Activated CD8-positive, alpha-beta memory T cell treated with anti-CD3 and anti-CD28 coated beads, Interleukin-2, amount 50 U/mL, for 48 hours (primary cell): ENCODE data around the gene AKAP14.
"Not testable (repeated sequence)": the region's sequence is repeated elsewhere in the genome, so short reads cannot be mapped to it uniquely, and the experiment has no call there.

Source experiments
- DNase-seq: peaks from one replicate; pipeline ENCODE4 v3.0.0-alpha.2; 2020

Gene AKAP14

DNA sequence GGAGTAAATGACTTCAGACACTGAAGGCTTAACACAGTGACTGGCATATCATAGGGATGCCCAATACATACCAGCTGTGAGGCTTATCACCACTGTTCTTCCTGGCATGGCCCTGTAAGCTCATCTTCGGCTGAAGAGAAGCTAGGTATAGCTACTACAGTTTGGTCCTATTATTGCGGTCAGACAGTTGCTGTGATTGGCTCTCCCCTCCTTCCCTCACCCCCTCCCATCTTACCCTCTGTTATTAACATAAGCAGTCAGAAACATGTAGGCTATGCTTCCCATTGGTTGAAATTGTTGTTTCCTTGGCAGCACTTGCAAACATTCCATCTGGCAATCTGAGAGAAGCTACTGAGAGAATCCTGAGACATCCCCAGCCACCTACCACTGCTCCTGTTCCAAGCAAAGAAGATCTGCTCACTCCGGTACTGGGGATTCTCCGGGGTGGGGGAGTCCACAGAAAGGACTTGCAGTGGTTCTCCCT is at the start of gene AKAP14:
Gene AKAP14, plus strand, starts transcription at position 51 of the 484 bp plus-strand sequence. CDS start 7,331 bp downstream, outside the sequence.
- DNase-seq: no peak

DNA sequence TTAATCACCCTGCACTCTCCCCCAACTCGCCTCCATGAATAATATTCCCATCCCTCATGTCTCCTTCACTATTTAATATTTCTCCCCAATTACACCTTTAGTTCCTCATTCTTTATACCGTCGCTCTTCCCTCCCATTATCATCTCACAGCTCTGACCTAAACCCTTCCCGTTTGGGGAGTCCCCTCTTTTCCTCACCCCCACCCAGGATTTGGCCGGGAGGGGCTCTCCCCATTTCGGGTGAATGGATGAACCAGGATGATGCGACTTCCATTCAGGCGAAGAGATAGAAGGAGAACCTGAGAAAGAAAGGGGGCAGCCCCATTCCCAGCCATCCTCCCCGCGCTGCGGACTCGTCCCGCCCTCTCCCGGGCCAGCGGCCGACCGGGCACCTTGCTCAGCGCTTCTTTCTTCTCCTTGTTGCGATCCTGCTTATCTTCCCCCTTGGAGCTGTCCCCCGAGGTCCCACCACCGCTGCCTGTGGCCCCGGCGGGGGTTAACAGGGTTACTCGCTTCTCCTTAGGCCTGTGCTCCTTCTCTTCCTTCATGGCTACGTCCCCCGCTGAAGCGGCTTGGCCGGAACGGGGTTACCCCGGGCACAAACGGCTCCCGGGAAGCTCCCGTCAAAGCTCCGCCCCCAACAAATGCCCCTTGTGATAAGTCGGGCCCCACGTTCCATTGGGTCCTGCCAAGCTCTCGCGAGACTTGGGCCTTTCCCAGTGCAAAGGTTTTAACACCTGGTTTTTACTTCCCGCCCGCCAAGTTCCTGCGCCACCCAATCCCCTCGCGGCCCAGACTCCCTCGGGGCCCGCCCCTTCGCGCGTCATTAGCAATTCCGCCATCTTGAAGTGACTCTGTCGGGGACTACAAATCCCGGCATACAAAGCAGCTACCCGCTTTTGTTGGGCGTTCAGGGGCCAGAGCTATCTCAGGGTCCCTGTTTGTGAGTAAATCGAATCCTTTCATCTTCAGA is 43.0 kb upstream of the AKAP14 start, which contains the start of gene UPF3B:
Gene UPF3B, minus strand, starts transcription at position 582 of the 972 bp plus-strand sequence. Its CDS starts 35 bp downstream, at position 547.
- peak; percentile 91 for DNase-seq

DNA sequence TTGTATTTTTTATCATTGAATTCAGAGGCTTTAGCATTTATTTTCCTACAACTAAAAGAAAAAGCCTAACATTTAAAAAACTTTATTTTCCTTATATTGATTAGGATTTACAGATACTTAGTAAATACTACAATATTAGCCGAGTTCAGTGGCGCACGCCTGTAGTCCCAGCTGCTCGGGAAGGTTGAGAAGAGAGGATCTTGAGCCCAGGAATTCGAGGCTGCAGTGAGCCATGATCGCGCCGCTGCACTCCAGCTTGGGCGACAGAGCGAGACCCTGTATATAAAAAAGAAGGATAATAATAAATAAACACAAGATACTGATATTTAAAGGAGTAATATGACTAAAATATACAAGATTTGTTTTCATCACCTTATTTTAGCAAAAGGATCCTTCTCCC is 42.2 kb upstream of the AKAP14 start:
- DNase-seq: no peak

DNA sequence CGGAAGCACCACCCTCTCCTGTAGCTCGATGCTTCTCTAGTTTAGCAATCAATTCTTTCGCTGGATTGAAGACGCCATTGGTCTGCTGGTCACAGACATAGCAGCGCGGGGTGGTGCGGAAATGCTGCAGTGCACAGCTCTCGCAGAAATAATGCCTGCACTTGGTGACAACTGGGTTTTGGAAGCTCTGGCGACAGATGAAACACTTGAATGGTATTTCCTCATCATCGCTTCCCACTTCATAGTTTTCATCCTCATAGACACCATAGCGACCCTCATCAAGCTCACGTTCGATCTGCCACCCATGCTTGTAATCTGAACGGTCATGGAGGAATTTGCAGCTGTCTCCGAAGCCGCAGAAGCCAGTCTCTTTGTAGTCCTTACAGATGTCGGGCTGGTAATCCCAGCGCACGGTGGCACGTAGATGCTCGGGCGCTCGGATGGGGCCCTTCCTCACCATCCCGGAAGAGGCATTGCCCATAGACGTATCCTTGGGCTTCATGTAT is 25.0 kb upstream of the AKAP14 start:
- peak; percentile 57 for DNase-seq

DNA sequence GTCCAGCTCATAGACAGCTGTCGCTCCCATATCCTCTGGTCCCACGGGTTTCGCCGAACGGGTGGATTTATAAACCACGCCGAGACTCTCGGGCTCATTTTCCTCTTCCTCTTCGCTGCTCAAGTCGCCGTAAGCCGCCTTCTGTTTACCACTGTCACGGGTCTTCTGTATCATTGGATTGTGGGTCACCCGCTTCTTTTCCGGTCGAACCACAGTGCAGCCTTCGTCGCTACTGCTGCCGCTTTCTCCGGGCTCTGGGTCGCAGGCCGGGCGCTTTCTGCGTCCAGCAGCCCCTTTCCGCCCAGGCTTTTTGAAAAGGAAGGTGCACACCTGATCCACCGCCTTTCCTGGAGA is 24.5 kb upstream of the AKAP14 start:
- no peak for DNase-seq

DNA sequence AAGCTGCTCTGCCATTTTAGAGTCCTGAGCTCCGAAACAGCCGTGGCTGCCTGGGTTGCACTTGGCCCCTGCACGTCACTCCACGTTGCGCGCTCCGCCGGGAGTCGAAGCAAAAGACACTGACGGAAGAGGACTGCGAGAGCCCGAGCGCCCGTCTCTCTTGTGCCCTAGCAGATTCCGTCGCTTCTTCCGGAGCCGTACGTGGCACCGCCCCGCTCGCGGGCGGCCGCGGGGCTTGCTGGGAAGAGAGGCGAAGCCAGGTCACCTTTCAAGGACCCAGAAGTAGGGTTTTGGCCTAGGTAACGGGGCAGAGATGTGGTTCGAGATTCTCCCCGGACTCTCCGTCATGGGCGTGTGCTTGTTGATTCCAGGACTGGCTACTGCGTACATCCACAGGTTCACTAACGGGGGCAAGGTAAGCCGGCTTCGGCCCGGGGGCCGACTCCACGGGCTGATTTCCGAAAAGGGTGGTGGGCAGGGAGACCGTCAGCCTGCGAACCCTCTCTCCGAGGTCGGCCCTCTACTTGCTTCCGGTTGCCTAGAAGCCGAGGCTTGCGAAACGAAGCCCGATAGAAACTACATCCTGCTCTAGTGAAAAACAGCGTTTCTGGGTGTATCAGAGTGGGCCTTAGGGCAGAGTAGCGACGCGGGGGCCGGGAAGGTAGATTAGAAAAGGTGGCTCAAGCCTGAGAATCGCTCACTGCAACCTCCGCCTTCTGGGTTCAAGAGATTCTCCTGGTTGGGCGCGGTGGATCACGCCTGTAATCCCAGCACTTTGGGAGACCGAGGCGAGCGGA is 23.9 kb upstream of the AKAP14 start, which contains the start of the genes NDUFA1 and RNF113A:
Gene NDUFA1, plus strand, starts transcription at position 234 of the 797 bp plus-strand sequence. Its CDS starts 80 bp downstream, at position 314.
Gene RNF113A, minus strand, starts transcription at position 135 of the 797 bp plus-strand sequence. Its CDS starts 120 bp downstream, at position 15.
- peak; percentile 85 for DNase-seq

DNA sequence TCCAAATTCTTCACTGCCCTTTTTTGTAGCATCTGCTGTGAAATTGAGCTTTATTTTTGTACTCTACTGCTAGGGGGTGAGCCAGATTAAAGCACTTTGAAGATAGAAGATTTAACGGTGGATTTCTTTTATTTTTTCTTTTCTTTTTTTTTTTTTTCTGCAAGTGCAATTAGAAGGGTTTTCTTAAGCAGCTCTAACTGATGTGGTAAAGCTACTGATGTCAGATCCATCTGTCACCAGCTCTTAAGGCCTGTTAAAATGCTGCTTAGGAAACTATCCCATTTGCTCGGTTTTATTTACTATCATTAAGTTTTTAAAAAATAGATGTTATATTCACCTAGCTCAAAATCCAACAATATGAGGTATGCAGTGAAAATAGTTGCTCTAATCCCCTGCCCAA is 17.0 kb upstream of the AKAP14 start:
- DNase-seq: no peak

DNA sequence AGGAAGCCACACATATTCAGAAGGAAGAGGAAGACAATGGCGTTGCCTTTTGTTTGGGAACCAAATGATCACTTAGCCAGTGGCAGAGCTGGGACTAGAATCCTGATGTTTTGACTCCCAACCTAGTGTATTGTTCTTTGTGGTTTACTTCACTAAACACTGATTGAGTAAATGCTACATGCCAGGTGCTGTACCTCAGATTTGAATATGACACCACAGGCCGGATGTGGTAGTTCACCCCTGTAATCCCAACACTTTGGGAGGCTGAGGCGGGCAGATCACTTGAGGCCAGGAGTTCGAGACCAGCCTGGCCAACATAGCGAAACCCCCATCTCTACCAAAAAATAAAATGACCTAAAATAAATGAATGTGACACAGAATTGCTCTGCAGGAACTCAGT is 15.6 kb upstream of the AKAP14 start:
- no peak for DNase-seq

DNA sequence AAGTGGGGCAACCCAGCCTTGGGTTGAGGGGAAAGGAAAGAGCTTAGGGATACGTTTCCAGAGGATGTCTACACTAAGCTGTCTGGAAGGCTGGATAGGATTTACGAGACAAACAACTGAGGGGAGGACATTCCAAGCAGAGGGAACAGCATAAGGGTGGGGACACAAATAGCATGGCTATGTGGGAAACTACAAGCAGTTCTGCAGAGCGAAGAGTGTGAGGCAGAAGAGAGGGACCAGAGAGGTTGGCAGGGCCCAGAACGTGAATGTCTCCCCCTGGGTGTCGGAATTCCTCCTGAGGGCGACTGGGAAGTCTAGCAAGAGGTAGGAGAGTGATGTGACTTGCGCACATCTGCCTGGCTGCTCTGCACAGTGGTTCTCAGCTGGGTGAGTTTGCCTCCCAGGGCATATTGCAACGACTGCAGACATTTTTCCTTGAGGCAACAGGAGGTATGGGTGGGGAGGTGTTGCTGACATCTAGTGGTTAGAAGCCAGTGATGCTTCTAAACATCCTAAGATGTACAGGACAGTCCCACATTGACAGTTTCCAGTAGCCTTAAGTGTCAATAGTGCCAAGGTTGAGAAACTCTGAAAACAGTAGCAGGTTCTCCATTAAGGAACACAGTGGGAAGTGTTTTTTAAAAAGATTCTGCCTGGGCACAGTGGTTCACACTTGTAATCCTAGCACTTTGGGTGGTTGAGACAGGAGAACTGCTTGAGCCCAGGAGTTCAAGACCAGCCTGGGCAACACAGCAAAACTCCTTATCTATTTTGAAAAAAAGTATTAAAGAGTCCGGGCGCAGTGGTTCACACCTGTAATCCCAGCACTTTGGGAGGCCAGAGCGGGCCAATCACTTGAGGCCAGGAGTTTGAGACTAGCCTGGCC is 14.9 kb upstream of the AKAP14 start:
- DNase-seq: peak; percentile 50

DNA sequence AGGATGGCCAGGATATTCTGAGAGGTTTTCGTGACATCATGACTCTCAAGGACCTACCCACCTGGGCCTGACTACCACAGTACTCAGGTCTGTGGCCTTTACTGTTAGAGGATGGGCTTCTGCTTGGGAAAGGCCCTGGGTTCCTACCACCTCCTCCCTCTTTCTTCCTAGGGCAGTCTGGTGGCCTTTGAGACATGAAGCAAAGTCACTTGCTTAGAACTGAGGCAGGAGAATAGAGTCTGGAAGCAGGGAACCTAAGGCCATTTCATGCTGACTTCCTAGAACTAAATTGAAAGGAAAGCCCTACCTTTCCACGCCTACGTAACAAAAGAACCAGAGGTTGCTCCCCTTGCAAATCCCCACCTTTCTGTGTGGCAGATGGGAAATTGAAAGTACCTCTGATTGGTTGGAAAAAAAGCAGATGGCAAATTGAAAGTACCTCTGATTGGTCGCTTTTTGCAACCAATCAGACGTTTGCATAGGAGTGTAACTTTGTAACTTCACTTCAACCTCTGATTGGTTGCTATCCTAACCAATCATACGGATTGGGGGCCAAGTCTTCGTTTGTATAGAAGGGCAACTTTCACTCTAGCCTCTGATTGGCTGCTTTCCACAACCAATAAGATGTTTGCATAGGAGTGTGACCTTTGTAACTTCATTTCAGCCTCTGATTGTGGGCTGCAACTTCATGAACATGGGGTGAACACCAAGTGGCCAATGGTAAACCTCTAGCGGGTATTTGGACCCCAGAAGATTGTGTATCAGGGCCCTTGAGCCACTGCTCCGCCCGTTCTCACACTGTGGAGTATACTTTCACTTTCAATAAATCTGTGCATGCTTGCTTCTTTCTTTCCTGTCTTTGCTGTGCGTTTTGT is 9.9 kb upstream of the AKAP14 start:
- no peak for DNase-seq

DNA sequence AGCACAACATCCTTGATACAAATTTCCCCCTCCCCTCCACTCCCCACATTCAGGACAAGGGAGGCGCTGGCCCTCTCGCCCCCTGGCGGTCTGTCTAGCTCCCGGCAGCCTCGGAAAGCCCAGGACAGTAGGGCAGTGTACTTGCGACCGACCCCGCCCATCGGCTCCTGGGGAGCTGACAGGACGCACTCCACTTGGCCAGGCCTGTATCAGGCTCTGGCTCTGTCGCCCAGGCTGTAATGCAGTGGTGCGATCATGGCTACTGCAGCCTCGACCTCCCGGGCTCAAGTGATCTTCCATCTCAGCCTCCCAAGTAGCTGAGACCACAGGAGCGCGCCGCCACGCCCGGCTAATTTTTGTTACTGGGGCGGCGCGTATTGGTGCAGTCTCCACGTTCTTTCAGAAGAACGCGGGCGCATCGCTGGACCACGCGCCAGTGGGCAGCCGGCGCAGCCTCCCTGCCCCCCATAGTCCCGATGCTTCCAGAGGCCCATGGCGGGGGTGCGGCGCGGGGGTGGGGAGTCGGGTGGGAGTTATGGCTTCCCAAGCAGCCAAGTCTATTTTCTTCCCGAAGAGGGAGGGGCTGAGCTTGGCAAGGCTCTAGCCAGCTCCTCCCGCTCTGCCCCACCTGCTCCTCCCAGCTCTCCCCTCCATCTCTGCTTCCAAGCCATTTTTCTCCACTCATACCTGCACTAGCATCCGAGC is 7.8 kb upstream of the AKAP14 start:
- peak; percentile 73 for DNase-seq

DNA sequence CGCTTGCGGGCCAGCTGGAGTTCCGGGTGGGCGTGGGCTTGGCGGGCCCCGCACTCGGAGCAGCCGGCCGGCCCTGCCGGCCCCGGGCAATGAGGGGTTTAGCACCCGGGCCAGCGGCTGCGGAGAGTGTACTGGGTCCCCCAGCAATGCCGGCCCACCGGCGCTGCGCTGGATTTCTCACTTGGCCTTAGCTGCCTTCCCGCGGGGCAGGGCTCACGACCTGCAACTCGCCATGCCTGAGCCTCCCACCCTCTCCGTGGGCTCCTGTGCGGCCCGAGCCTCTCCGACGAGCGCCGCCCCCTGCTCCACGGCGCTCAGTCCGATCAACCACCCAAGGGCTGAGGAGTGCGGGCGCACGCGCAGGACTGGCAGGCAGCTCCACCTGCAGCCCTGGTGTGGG is 5.1 kb upstream of the AKAP14 start:
- DNase-seq: not testable (repeated sequence)

DNA sequence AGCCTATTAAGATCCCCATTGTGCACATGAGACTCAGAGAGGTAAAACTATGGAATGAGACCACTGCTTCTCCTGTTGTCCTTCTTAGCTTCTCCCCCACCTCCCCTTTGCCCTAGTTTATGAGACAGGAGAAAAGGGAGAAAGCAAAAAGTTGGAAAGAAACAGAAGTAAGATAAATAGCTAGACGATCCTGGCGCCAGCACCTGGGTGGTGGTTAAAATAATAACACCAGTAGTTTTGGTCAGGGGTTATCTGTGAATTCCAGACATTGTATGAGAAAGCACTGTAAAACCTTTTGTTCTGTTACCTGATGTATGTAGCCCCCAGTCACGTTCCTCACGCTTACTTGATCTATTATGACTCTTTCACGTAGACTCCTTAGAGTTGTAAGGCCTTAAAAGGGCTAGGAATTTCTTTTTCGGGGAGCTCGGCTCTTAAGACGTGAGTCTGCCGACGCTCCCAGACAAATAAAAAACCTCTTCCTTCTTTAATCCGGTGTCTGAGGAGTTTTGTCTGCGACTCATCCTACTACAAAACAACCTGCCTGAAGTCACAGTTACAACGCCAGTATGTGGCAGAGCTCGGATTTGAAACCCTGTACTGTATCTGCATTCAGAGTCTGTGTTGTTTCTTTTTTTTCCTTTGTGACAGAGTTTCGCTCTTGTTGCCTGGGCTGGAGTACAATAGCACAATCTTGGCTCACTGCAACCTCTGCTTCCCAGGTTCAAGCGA is 3.6 kb upstream of the AKAP14 start:
- not testable (repeated sequence) for DNase-seq

DNA sequence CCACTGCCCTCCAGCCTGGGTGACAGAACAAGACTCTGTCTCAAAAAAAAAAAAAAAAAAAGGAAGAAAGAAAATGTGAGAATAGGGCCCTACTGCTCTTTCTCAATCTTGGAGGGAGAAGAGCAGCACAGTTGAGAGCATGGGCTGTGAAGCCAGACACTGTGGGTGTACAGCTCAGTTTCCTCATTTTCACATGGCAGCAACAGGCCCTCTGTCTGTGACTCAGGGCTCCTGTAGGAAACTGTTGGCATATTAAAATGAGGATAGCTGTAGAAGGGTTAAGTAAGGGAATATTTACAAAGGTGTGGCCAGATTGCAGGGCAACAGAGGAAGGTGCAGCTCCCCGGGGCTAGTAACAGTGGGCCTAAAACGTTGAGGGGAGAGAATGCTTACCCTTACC is 3.4 kb downstream of the AKAP14 start:
- no peak for DNase-seq

DNA sequence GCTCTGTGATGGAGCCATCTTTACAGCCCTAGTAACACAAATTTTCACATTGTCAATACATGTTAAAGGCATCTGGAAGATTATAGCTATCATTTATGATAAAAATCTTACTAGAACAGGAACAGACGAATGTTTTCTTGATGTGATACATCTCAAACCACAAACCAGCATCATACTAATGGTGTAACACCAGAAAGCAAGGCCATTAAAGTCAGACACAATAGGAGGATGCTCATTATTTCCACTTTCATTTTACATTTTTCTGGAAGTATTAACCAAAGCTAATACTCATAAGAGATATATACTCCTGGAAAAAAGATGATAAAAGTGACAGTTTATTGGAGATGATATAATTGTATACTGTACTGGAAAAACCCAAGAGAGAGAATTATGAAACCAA is 5.3 kb downstream of the AKAP14 start:
- DNase-seq: no peak

DNA sequence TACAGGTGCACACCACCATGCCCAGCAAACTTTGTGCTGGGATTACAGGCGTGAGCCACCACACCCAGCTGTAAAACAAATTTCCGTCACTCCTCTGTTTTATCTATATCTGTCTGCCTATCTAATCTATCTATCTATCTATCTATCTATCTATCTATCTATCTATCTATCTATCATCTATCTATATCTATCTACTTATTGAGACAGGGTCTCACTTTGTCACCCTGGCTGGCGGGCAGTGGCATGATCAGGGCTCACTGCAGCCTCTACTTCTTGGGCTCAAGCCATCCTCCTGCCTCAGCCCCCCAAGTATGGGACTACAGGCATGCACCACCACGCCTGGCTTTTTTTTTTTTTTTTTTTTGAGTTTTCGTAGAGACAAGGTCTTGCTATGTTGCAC is 20.6 kb downstream of the AKAP14 start:
- DNase-seq: no peak

DNA sequence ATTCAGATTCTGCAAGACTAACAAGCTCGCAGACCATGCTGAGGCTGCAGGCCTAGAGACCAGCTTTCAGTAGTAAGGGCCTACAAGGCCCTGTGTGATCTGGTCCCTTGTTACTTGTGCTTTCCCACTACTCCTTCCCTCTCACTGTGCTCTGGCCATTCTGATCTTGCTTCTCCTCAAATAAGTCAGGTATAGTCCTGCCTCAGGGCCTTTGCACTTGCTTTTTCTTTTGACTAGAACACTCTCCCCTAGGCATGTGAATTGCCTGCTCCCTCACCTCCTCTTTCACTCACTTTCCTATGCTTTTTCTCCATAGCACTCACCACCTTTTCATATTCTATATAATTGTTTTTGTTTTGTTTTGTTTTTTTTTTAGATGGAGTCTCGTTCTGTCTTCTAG is 22.2 kb downstream of the AKAP14 start:
- DNase-seq: no peak

DNA sequence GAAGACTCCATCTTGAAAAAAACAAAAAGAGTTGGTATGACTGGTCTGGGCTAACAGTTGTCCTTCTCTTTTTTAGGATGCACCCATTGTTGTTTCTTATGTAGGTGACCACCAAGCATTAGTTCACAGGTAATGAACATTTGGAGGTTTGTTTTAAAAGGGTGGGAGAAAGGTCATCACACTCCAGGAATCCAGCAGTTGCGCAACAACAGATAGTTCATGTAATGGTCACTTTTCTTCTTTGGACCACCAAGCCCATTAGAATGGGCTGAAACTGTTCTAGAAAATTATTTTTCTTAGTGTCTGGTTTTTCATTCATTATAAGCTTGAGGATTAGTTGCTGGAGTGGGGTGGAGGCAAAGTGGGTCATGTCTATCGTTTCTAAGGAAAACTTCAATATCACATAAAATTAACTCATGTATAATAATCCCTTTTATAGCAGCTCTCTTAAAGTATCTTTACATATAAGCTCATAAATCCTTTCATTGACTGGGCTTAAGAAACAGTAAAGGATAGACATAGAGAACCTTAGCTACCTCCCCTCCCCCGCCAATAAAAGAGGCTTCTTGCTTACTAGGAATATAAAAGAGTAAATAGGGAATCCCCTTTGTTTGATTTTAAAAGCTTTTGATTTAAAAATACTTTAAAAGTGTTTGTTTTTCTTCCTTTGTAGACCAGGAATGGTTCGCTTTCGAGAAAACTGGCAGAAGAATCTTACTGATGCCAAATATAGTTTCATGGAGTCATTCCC is 24.3 kb downstream of the AKAP14 start:
- DNase-seq: no peak

DNA sequence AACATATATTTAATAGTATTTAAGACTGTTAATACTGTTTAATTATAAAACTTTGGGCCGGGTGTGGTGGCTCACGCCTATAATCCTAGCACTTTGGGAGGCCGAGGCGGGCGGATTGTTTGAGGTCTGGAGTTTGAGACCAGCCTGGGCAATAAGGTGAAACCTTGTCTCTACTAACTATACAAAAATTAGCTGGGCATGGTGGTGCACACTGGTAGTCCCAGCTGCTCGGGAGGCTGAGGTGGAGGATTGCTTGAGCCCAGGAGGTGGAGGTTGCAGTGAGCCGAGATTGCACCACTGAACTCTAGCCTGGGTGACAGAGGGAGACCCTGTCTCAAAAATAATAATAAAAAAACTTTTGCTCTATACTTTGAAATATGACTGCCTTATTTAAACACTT is 26.7 kb downstream of the AKAP14 start:
- DNase-seq: not testable (repeated sequence)
